ENCODE results near the gene TLE7. TPM values are rescaled to one million over a fixed set of nuclear protein-coding genes. Genes with fewer than 3 reads are reported as not detected.

Gene TLE7
- total and polyA plus RNA-seq, 2 of the 8 experiments (the other 6 are each of a cell fraction or from before 2014, with no cell fraction given), result 0.03 TPM; not detected in 1

GRCh38 chr16:71491054-71491453 is 49.2 kb upstream of the TLE7 start:
- no peaks in the 10 kb centered on the region for H3K79me2 ChIP-seq (ENCODE audit: control insufficient read depth in 1 of 2, insufficient read depth in 2 of 2, low read length in 2 of 2)
- H2BK15ac ChIP-seq (ENCODE audit: low read length), result no peak overlapping the region
- H3K56ac ChIP-seq (replicated peaks; ENCODE audit: insufficient read length, low read depth, low read length), result no peak overlapping the region
- H4K8ac ChIP-seq (ENCODE audit: extremely low read depth, insufficient read depth, low read length), result no peak overlapping the region
- H3K79me1 ChIP-seq (ENCODE audit: low read depth, low read length), result no peaks in the 10 kb centered on the region
- H3K14ac ChIP-seq (ENCODE audit: insufficient read length), result no peak overlapping the region
- H3K4ac ChIP-seq (replicated peaks; ENCODE audit: insufficient read length, low read depth, low read length), result no peak overlapping the region
- no peak overlapping the region for H2BK5ac ChIP-seq (ENCODE audit: low read depth, low read length)
- no peak overlapping the region for H2AFZ ChIP-seq (ENCODE audit: low read length)
- H3K4me1 ChIP-seq (replicated peaks in 1 of 4; ENCODE audit: control insufficient read depth in 3 of 4, insufficient read depth in 4 of 4, low read length in 3 of 4), result no peaks in the 10 kb centered on the region
- no peak overlapping the region for H2BK20ac ChIP-seq (ENCODE audit: low read length)
- H3K4me3 ChIP-seq (ENCODE audit: extremely low read depth in 1 of 4, insufficient read depth in 2 of 4, low read depth in 3 of 4, low read length in 4 of 4), result no peak overlapping the region
- ChIA-PET POLR2A (ENCODE audit: partially characterized antibody) (interaction anchor here (1.3 kb wide), 1 partner anchor 35 kb away, joined by 3 read pairs; the partner anchor contains the start of gene CHST4), CTCF (ENCODE audit: partially characterized antibody) (interaction anchor here (0.6 to 7.6 kb wide), 3 partner anchors 8 to 189 kb away, joined by 3 to 68 read pairs (median 46); no protein-coding TSS in a partner anchor)
- no peak overlapping the region for H3K18ac ChIP-seq (ENCODE audit: extremely low read depth, low read length)
- FAIRE-seq, result no peak
- H3K27me3 ChIP-seq (replicated peaks in 1 of 4; ENCODE audit: control insufficient read depth in 3 of 4, extremely low read depth in 1 of 4, insufficient read depth in 3 of 4, low read length in 3 of 4), result no peaks in the 10 kb centered on the region; a peak in 1 of 7 replicates
- no peak overlapping the region for H3K27ac ChIP-seq (ENCODE audit: low read depth, low read length)
- H3K23me2 ChIP-seq (ENCODE audit: low read depth, low read length), result 0 out of 2 replicates have a peak, but pooled peaks cover 2% of the 10 kb centered on the region
- H4K91ac ChIP-seq (replicated peaks; ENCODE audit: insufficient read length, low read length), result no peak overlapping the region
- H3K9ac ChIP-seq (replicated peaks in 1 of 4; ENCODE audit: extremely low read depth in 1 of 4, low read depth in 3 of 4, low read length in 3 of 4), result no peak overlapping the region
- H2BK12ac ChIP-seq (ENCODE audit: low read depth, low read length), result no peak overlapping the region
- no peaks in the 10 kb centered on the region for H3K9me3 ChIP-seq (ENCODE audit: insufficient read depth in 2 of 2, low read depth in 1 of 2, low read length in 1 of 2)
- no peak overlapping the region for H2AK5ac ChIP-seq (ENCODE audit: low read depth, low read length)
- no peak overlapping the region for H4K5ac ChIP-seq (ENCODE audit: insufficient read length, low read depth, low read length)
- H3K23ac ChIP-seq (ENCODE audit: insufficient read length), result no peak overlapping the region
- no peak for DNase-seq (ENCODE audit: low read depth in 1 of 2, low spot score in 2 of 2)
- H3K4me2 ChIP-seq (ENCODE audit: insufficient read depth in 1 of 2, low read depth in 2 of 2, low read length in 2 of 2), result no peak overlapping the region
- 78% methylated on average over 3 of the region's 3 CpGs; no CpG with 5 or more reads in 1 of the 2 experiments for WGBS, 2 experiments (ENCODE audit: extremely low coverage in 1 of 2, insufficient coverage in 1 of 2, insufficient read length in 1 of 2, insufficient replicate concordance in 2 of 2, low coverage in 1 of 2, low lambda C conversion rate in 2 of 2, missing lambda C conversion rate in 1 of 2)
- H3K36me3 ChIP-seq (ENCODE audit: control insufficient read depth in 2 of 4, insufficient read depth in 4 of 4, low read length in 3 of 4), result no peaks in the 10 kb centered on the region
- H2BK120ac ChIP-seq (replicated peaks; ENCODE audit: low read depth, low read length), result no peak overlapping the region
- H4K20me1 ChIP-seq (replicated peaks in 1 of 2; ENCODE audit: control insufficient read depth in 1 of 2, insufficient read depth in 2 of 2, low read length in 2 of 2), result no peaks in the 10 kb centered on the region
- TF ChIP-seq TEAD4 (IDR thresholded peaks at IDR 0.05; ENCODE audit: low read depth, low read length) (no peak), EGR1 (IDR thresholded peaks at IDR 0.05; ENCODE audit: borderline replicate concordance, low read depth, low read length) (no peak), SIX5 (IDR thresholded peaks at IDR 0.05; ENCODE audit: low read depth, low read length) (no peak), SIRT6 (IDR thresholded peaks at IDR 0.05; ENCODE audit: low read length) (no peak), RNF2 (IDR thresholded peaks at IDR 0.05; ENCODE audit: borderline replicate concordance, low read depth, low read length, missing control alignments, poor library complexity, severe bottlenecking) (no peak), USF2 (IDR thresholded peaks at IDR 0.05; ENCODE audit: low read length) (no peak), E2F6 (IDR thresholded peaks at IDR 0.05) (no peak), ATF2 (IDR thresholded peaks at IDR 0.05; ENCODE audit: low read length) (no peak), POLR2A (IDR thresholded peaks at IDR 0.05; ENCODE audit: control extremely low read depth in 1 of 2, low read depth in 2 of 2, low read length in 2 of 2) (no peak), JUND (IDR thresholded peaks at IDR 0.05; ENCODE audit: low read length) (no peak), CTBP2 (IDR thresholded peaks at IDR 0.05; ENCODE audit: borderline replicate concordance, insufficient read depth, insufficient read length, low read length) (no peak)
